Right kidney (tissue), 1 donor: Measurements from ENCODE around the gene MGAT3.
A peak's percentile ranks its signal among the peaks of the same experiment; 100 is the strongest.

Experiments used
- DNase-seq: peaks from one replicate; pipeline ENCODE4 v3.0.0-alpha.2; 2016

Gene MGAT3

DNA sequence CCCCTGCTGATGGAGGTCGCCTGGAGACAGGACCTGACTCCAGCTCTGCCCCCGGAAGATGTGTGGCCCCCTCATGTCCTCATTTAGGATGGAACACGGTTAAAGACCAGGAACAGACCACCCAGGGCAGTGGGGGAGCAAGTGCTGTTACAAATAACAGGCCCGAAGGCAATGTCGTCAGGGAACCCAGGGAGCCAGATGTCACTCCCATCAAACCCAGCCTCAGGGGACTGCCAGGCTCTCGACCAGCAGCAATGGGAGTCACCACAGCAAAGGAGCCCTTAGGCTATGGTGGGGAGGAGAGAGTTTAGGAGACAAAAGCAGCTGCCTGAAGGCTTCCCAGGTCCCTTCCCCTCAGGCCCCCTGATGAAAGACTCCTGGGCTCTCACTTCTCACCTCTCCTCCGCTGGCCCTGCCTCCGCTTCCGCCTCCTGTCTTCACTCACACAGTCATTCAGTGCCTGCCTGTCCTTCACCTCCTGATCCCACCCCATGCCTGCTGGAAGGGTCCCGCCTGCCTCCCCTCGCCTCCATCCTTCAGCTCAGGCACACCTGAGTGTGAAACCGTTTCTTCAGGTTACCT, 71.4 kb downstream of the MGAT3 start:
- DNase-seq, result no peak

- DNase-seq, result peak; percentile 79
Measured at GRCh38 chr22:39528681-39529486, 72.1 kb downstream of the MGAT3 start.

DNA sequence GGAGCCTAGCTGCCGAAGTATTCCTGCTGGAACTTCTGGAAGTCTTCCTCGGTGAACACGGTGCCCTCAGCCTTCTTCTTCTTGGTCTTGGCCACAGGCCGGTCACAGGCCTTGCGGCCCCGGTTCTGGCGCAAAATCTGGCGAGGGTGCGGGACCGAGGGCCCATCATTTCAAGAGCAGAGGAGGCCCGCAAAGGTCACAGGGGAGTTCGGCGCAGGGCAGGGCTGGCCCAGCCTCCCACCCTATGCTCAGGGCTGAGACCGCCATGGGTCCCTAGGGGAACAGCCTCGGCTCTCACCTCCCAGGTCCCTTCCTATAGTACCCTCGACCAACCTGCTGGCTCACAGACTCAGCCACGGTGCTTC, 72.7 kb downstream of the MGAT3 start:
- no peak for DNase-seq

GRCh38 chr22:39530116-39530515, 73.3 kb downstream of the MGAT3 start:
- no peak for DNase-seq

- no peak for DNase-seq
Measured at GRCh38 chr22:39530692-39531331, 74.0 kb downstream of the MGAT3 start.

GRCh38 chr22:39532215-39533073, 75.6 kb downstream of the MGAT3 start, which contains the start of gene RPS19BP1:
Gene RPS19BP1, minus strand, starts transcription at chr22:39532748. Its CDS starts 10 bp downstream, at chr22:39532738.
- peak; percentile 88 for DNase-seq

DNA sequence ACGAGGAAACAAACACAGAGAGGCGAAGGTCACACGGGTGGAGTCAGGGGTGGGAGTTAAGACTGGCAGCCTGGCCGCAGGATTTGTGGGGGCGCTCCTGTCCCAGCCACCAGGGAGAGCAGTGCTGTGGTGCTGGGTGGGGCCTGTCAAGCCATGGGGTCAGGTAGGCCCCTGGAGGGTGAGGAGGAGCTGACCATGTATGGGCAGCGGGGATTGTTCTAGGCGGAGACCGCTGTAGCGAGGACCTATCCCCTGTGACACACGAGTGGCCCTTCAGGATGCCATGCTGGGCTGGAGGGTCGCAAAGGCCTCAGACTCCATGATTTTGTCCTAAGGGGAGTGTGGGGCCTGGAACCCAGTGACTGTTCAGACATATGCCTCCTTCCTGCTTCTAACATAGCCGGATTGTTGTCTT, 77.3 kb downstream of the MGAT3 start:
- DNase-seq, result no peak

DNA sequence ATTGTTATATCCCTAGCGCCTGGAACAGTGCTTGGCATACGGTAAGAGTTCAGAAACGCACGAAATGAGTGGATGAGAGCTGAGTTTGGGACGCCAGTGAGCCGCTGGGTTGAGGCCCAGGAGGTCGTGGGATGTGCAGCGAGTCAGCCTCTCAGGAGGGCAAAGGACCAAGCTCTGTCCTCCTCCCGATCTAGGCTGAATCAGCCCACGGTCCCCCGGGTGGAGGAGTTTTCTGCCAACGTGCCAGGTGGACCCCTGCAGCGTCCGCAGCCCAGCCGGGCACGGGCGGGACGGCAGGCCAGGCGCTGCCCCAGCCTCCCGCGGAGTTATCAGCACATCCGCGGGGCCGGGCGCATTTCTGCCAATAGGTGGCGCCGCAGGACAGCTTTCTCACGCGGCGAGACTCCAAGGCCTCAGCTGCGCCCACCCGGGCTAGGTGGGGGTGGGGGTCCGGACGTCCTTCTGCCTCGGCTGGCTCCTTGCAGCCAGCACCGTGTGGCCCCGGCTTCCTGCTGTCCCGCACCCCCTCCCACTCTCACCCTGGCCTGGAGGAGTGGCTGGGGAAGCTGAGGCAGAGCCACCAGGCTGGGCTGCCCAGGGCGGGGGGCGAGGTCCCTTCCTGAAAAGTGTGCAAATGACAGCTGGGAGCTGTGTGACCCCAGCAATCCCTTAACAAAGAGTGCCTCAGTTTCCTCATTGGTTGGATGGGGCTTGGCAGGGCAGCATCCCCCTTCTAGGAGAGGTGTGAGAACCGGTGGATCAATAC, 78.0 kb downstream of the MGAT3 start:
- DNase-seq, result peak; percentile 90

- no peak for DNase-seq
Measured at GRCh38 chr22:39535357-39535725, 78.5 kb downstream of the MGAT3 start.

DNA sequence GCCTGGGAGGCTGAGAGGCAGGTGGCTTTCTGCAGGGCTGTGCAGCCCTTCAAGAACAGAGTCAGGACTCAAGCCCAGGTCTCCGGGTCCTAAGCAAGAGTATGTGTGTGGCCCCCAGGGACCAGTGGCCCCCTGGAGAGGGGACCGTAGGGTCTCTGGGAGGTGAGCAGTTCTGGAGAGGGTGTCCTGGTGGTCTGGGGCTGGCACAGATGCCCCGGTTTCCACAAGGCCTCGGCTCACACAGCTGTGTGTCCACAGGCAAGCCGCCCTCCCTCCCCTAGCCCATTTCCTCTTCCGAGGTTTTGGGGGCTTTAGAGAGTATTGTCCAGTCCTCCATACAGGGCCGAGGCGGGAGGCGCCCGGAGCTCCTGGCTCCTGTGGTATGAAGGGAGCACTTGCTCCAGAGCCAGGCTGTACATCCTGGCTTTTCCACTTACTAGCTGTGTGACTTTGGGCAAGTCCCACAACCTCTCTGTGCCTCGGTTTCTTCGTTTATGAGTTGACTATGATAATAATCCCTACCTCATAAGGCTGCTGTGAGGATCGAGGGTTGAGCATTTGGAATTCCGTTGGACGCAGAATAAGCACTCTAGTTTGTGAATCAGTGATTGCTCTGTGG, 79.1 kb downstream of the MGAT3 start:
- no peak for DNase-seq

- no peak for DNase-seq
Measured at GRCh38 chr22:39536711-39537110, 79.9 kb downstream of the MGAT3 start.

- no peak for DNase-seq
Measured at GRCh38 chr22:39537975-39538374, 81.2 kb downstream of the MGAT3 start.
